GM12874 (cell line): ENCODE results near the gene SUGCT.

Experiments
- TF ChIP-seq, protein P1 (sequence below): IDR thresholded peaks from 2 replicates; pipeline ENCODE4 v1.5.1; 2011; ENCODE audit warnings: low read depth, mild to moderate bottlenecking, control low read depth, low read length, moderate library complexity; ENCODE audit not compliant: insufficient read depth

Gene SUGCT

GRCh38 chr7:40356312-40356711 lies 221.5 kb downstream of the SUGCT start:
- TF ChIP-seq, protein P1, sequence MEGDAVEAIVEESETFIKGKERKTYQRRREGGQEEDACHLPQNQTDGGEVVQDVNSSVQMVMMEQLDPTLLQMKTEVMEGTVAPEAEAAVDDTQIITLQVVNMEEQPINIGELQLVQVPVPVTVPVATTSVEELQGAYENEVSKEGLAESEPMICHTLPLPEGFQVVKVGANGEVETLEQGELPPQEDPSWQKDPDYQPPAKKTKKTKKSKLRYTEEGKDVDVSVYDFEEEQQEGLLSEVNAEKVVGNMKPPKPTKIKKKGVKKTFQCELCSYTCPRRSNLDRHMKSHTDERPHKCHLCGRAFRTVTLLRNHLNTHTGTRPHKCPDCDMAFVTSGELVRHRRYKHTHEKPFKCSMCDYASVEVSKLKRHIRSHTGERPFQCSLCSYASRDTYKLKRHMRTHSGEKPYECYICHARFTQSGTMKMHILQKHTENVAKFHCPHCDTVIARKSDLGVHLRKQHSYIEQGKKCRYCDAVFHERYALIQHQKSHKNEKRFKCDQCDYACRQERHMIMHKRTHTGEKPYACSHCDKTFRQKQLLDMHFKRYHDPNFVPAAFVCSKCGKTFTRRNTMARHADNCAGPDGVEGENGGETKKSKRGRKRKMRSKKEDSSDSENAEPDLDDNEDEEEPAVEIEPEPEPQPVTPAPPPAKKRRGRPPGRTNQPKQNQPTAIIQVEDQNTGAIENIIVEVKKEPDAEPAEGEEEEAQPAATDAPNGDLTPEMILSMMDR = no peak

GRCh38 chr7:40356871-40357709 lies 222.3 kb downstream of the SUGCT start:
- TF ChIP-seq, protein P1 = no peak

GRCh38 chr7:40369641-40370277 lies 235.0 kb downstream of the SUGCT start:
- TF ChIP-seq, protein P1 = no peak

- TF ChIP-seq, protein P1 = no peak
These were observed 237.1 kb downstream of the SUGCT start for GRCh38 chr7:40371806-40372440.

DNA sequence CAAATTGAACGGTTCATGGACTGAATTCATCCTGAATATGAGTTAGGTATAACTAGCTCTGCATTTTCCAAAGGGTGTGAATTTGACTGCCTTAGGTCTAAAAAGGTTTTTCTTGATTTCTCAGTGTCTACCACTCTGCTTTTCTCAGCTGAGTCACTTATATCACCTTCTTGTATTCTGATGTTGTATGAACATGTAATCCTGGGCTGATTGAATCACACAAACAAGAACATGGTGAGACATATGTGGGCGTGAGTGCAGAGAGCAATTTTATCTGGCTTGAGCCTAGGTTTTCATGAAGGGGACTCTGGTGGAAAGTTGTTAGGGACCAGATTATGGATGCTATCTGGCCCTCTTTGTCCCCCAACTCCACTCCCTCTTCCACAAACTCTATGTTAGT lies 239.8 kb downstream of the SUGCT start:
- TF ChIP-seq, protein P1 = no peak

DNA sequence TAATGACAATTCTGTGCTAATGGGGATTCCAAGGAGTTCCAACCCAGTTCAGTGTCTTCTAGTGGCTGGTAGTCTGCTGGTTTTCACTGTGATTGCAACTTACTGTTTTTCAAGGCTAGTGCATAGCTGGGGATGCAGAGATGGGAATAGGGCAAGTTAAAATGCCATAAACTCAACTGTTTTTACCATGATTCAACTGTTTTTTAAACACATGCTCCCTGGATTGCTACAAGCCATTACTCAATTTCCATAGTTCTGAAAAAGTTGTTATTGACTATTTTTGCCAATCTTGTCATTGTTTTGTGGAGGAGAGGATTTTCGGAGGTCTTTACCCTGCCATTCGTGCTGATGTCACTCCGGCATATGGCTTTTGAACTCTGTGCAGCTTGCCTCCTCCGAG lies 245.3 kb downstream of the SUGCT start:
- TF ChIP-seq, protein P1 = no peak

GRCh38 chr7:40382145-40382544 lies 247.3 kb downstream of the SUGCT start:
- TF ChIP-seq, protein P1 = no peak
